H1 (cell line): Measurements from ENCODE around the gene RRBP1. TPM values are rescaled to one million over a fixed set of nuclear protein-coding genes. Genes with fewer than 3 reads are reported as not detected.

ENCODE experiments used
- KDM1A ChIP-seq: fragments of 200-600, 300-600 bp; sonication (generic); IDR thresholded peaks from 2 replicates; pipeline ENCODE4 v1.7.1; 2016; ENCODE audit warnings: mild to moderate bottlenecking, low read length, borderline replicate concordance
- polyA plus RNA-seq, 7 experiments: library from polyadenylated mRNA; depleted of rRNA in 3 of 7; stranded (reverse) in 5 of 7; unstranded in 2 of 7; fragments of >200 nt in 5 of 7; fragments of 200-250 nt in 2 of 7; gene quantifications; 1 replicate in 5 of 7; 2 replicates in 1 of 7; 4 replicates in 1 of 7; pipeline versions ENCODE4 v1.2.1 to v1.2.3, GENCODE V29; 2011 to 2013; ENCODE audit warnings: missing spikeins in 2 of 7, mixed read lengths in 2 of 7
- total RNA-seq: library from RNA; stranded (reverse); fragmentation: NEBNext Ultra II Directional; extraction: Animal tissue kit (Norgen Biotek cat#: 25700); gene quantifications from 2 replicates; pipeline ENCODE4 v1.2.1, GENCODE V29; 2021

The RRBP1 gene
- total and polyA plus RNA-seq, 2 of the 8 experiments (the other 6 are each of a cell fraction or from before 2014, with no cell fraction given) = 15.9 to 157 TPM

GRCh38 chr20:17665756-17666155 is 16.3 kb downstream of the RRBP1 start (continued):
- no peak for TF ChIP-seq KDM1A
